ENCODE measurements around the gene CDCP1.

The CDCP1 gene

GRCh38 chr3:45037720-45038455 lies 108.3 kb downstream of the CDCP1 start:
- H3K27me3 ChIP-seq (ENCODE audit: insufficient read depth, poor library complexity, severe bottlenecking) = no peaks in the 10 kb centered on the region

DNA sequence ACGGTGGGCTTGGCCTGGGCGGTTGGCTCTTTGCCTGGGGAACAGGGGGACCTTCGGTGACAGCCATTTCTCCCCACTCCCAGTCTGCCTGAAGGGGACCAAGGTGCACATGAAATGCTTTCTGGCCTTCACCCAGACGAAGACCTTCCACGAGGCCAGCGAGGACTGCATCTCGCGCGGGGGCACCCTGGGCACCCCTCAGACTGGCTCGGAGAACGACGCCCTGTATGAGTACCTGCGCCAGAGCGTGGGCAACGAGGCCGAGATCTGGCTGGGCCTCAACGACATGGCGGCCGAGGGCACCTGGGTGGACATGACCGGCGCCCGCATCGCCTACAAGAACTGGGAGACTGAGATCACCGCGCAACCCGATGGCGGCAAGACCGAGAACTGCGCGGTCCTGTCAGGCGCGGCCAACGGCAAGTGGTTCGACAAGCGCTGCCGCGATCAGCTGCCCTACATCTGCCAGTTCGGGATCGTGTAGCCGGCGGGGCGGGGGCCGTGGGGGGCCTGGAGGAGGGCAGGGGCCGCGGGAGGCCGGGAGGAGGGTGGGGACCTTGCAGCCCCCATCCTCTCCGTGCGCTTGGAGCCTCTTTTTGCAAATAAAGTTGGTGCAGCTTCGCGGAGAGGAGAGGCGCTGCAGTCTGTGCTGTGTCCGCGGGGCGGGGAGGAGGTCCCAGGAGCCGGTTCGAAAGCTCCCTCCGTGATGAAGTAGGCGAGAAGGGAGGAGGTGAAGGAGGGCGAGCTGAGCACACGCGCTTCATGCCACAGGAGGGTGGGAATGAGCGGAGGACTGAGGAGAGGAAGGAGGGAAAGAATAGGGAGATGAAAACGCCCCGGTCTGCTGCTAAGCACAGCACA lies 110.5 kb downstream of the CDCP1 start:
- no peak overlapping the region for H3K4me3 ChIP-seq (replicated peaks; ENCODE audit: insufficient read depth, low read length)
- H3K27ac ChIP-seq (replicated peaks) = peak overlapping the region; percentile 85
- TF ChIP-seq REST (IDR thresholded peaks at IDR 0.05; ENCODE audit: insufficient replicate concordance, low read depth) (no peak), CTCF (IDR thresholded peaks at IDR 0.05; ENCODE audit: insufficient read depth, low read length) (no peak), POLR2AphosphoS5 (IDR thresholded peaks at IDR 0.05; ENCODE audit: low read depth) (no peak), SPI1 (IDR thresholded peaks at IDR 0.05; ENCODE audit: borderline replicate concordance, low read depth) (no peak), GABPA (IDR thresholded peaks at IDR 0.05; ENCODE audit: low read depth) (no peak)
- DNase-seq (ENCODE audit: low read depth in 1 of 2, low spot score in 1 of 2) = no peak
- H3K27me3 ChIP-seq (ENCODE audit: insufficient read depth, poor library complexity, severe bottlenecking) = no peaks in the 10 kb centered on the region

More at GRCh38 chr3:45037720-45038455, 108.3 kb downstream of the CDCP1 start:
- DNase-seq (ENCODE audit: low read depth in 1 of 2, low spot score in 1 of 2) = peak; percentile 91 to 95
- no peak for TF ChIP-seq GABPA (IDR thresholded peaks at IDR 0.05; ENCODE audit: low read depth)
- TF ChIP-seq POLR2AphosphoS5 (IDR thresholded peaks at IDR 0.05; ENCODE audit: low read depth) = no peak
- peak; percentile 99 for TF ChIP-seq CTCF (IDR thresholded peaks at IDR 0.05; ENCODE audit: insufficient read depth, low read length)
- no peak for TF ChIP-seq SPI1 (IDR thresholded peaks at IDR 0.05; ENCODE audit: borderline replicate concordance, low read depth)
- TF ChIP-seq REST (IDR thresholded peaks at IDR 0.05; ENCODE audit: insufficient replicate concordance, low read depth) = no peak
- no peak overlapping the region for H3K27ac ChIP-seq (replicated peaks)
- no peak overlapping the region for H3K4me3 ChIP-seq (replicated peaks; ENCODE audit: insufficient read depth, low read length)

DNA sequence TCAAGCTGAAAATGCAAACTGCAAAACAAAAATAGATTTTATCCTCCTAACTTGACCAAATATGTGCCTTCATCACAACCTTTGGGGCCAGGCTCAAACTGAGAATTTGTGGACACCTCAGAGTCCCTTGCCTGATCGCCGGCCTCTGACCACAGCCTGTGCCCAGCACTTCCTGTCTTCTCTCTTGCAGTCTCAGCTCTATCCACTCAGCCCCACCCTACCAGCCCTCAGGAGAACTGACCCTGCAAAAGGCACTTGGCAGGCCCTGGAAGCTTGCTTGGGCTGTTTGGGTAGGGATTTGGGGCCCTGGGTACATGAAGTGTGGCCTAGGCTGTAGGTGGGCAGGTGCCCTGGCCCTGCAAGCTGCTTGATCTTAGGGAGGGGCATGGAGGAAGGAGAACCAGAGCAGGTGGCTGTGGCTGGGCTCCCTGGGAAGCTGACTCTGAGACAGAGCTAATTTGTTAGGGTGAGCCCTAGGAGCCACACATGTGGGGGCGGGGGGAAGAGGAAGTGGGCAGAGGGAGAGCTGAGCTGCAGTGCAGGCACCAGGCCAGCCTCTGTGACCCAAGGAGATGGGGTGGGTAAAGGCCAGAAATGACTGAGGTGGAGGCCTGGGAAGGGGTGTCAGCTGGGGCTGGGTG lies 111.4 kb downstream of the CDCP1 start:
- peak; percentile 81 to 97 for DNase-seq (ENCODE audit: low read depth in 1 of 2, low spot score in 1 of 2)
- Histone ChIP-seq H3K4me3 (replicated peaks; ENCODE audit: insufficient read depth, low read length) (0 out of 2 replicates have a peak overlapping the region, but pooled peaks have one; percentile 7), H3K27ac (replicated peaks) (peak overlapping the region; percentile 85), H3K27me3 (ENCODE audit: insufficient read depth, poor library complexity, severe bottlenecking) (no peaks in the 10 kb centered on the region)
- peak; percentile 65; the same call in 1 of the 2 replicates for TF ChIP-seq POLR2AphosphoS5 (IDR thresholded peaks at IDR 0.05; ENCODE audit: low read depth)
- TF ChIP-seq GABPA (IDR thresholded peaks at IDR 0.05; ENCODE audit: low read depth) = no peak
- peak; percentile 14 for TF ChIP-seq REST (IDR thresholded peaks at IDR 0.05; ENCODE audit: insufficient replicate concordance, low read depth)
- peak; percentile 95 for TF ChIP-seq SPI1 (IDR thresholded peaks at IDR 0.05; ENCODE audit: borderline replicate concordance, low read depth)
